ENCODE measurements around the gene SERTAD4.

SERTAD4 gene

GRCh38 chr1:210233495-210234328, 1.1 kb downstream of the SERTAD4 start:
- DNase-seq, result no peak

DNA sequence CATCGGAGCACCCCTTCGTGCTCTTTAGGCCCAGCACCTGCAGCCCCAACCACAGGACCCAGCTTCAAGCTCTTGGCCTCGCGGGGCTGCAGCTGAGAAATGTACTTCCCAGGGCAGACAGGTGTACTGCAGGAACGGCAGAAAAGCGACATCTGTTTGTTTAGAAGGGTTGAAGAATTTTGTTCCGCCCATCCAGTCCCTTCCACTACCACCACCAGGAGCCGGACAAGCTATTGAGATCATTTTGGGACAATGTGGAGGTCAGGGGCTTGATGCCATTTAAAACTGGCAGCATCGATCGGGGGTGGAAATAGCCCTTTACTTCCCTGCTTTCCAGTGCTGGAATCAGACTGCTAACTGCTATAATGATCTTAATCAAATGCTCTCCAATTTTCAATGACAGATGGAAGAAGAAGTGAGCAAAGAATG, 1.7 kb downstream of the SERTAD4 start:
- no peak for DNase-seq

DNA sequence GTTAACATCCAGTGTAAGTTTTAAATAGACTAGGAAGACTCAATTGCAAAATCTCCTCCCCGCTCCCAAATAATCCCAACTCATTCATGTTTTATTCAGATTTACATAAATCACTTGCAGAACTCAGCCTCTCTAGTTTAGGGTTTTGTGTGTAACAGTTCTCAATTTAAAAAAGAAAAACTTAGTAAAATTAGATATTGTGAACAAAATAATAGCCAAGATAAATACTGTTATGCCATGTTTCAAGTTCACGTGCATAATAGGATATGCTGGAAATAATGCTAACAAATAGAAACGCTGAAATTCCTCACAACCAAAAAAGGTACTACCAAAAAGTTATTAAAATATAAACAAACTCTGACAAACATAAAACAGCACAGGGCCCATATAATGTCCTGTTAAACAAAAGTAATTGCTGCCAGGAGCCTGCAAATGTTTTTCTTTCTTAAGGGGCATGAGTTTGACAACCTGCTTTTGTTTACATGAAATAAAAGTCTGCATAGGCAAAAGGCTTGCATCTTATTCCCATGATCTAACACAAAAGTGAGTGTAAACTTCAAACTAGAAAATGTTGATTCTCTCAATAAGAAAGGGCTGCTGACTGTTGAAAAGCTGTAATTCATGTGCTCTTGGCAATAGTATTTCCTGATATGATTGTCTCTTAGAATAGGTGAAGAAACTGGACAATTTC, 2.9 kb downstream of the SERTAD4 start:
- DNase-seq, result no peak

- no peak for DNase-seq
These were observed 3.8 kb downstream of the SERTAD4 start for GRCh38 chr1:210236386-210236839.

GRCh38 chr1:210236840-210237409, 4.3 kb downstream of the SERTAD4 start:
- no peak for DNase-seq

DNA sequence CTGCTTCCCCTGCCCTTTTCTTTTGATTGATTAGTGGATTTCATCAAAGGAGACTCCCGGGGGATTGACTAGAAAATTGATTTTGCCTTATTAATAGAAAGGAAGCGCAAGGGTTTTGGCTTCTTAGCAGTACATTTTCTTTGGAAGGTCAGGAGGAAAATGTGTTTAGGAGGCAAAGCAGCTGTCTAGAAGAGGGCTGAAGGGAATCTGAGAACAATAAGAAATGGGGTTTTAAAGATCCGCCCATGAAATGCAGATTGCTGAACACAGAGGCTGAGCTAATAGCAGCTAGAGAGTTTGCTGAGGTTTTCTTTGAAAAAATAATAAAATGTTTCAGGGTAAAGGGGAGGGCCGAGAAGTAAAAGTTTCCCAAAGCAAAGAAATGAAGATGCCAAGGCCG, 4.9 kb downstream of the SERTAD4 start:
- DNase-seq, result no peak

DNA sequence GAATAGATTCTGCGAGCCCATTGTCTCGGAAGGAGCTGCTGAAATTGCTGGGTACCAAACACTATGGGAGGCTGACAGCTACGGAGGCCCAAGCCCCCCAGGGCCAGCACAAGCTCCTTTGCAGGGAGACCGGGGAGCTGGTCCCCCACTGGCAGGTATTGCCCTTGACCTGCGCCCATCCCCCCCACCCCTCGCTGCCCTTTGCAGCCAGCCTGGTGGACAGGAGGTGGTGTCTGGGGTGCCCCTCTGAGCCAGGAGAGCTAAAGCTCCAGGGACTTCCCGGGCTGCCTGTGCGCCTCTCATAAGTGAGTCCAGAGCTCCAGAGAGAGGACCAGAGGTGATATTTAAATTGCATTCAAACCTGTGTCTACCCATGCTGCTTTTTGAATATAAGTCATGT, 5.4 kb downstream of the SERTAD4 start:
- DNase-seq, result no peak

DNA sequence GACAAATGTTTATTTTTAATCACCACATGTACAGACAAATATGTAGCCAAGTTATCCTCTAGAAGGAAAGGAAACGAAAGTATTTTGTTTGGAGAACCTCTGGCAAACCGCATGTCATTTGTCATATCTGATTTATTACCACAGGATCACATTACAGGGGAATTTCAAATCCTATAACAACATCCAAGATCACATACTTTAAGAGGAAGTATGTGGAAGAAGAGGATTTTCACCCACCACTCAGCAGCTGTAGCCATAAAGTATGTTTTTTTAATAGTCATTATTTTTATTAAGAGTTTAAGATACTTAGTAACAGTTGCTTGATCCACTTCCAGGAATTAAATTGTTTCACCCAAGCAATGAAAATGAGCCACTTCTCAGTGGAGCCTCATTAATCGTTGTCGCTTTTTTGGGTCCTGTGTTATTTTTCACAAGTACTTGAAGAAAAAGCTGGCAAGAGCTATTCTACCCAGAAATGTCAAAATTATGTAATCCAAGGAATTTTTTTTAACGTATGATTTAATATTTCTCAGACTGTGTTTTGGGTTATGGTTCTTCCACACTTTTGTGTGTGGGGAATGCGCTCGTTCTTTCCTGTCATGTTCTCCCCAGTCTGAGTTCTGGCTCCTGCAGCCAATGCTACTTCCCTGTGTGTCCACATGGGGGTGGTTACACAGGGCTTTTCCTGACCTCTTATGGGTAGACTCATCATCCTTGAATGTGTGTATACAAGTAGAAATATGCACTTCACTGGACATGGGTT, 6.9 kb downstream of the SERTAD4 start:
- DNase-seq, result no peak

DNA sequence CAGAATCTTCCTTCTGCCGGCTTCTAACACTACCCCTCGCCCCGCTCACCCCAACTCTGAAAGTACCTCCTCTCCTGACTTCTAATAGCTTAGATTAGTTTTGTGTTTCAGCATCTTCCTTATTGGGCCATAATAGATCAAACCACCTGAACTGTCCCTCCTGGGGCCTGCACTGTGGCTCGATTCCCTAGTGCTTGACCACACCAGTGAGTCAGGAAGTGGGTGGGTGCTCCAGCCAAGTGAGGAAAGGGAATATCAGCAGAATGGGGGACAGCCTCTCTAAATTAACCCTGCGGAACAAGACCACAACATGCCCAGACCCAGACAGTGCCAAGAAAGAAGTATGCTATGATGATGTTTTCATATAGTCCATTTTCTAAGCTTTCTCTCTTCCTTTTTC, 8.5 kb downstream of the SERTAD4 start:
- no peak for DNase-seq

- DNase-seq, result no peak
These were observed 12.3 kb downstream of the SERTAD4 start for GRCh38 chr1:210244746-210245367.

DNA sequence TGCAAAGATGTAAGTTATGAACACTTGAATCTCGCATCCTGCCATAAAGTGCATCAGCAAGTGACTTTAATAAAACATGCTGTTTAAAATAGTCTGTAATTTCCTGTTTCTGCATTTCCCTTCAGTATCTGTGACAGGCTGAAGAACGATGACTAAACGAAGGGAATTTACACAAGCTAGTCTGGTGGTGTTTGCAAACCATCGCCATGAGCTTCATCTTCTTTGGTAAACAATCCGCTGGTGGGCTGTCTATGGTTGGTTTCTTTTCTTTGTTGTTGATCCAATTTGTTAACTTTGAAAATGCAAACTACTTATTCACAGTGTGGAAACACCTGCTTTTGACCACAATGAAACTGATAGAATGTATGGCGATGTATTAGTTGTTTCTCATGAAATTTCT, 13.9 kb downstream of the SERTAD4 start:
- DNase-seq, result no peak

GRCh38 chr1:210248341-210248740, 15.7 kb downstream of the SERTAD4 start:
- no peak for DNase-seq

GRCh38 chr1:210250665-210250997, 18.0 kb downstream of the SERTAD4 start:
- DNase-seq, result no peak

DNA sequence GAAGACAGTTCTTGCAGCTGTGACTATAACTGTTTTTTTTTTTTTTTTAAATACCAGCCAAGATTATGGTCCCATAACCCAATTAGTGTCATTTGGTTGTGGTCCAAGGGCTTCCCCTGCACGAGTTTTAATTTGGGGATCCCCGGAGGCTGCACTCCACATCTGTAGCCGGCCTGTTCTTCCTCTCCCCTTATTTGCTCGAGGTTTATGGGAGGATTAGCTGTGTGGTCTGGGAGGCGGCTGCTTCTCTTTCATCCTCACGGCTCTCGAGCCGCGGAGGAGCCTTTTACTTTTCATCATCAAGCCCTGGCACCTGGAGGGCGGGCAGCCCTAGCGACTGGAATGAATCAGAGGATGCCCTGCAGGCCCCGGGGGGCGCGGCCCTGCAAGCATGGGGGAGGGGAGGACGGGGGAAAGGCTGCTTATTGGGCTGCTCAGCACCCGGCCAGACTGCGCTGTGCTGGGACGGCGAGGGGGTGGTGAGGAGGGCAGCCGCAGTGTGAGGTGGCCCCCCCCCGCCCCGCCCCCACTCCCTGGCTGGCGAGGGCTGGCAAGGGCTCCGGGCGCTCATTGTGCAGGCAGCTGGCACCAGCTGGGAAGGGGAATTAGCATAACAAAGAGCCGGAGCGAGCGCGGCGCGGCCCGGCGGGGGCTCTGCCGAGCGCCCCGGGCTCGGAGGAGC, 18.5 kb downstream of the SERTAD4 start:
- no peak for DNase-seq

DNA sequence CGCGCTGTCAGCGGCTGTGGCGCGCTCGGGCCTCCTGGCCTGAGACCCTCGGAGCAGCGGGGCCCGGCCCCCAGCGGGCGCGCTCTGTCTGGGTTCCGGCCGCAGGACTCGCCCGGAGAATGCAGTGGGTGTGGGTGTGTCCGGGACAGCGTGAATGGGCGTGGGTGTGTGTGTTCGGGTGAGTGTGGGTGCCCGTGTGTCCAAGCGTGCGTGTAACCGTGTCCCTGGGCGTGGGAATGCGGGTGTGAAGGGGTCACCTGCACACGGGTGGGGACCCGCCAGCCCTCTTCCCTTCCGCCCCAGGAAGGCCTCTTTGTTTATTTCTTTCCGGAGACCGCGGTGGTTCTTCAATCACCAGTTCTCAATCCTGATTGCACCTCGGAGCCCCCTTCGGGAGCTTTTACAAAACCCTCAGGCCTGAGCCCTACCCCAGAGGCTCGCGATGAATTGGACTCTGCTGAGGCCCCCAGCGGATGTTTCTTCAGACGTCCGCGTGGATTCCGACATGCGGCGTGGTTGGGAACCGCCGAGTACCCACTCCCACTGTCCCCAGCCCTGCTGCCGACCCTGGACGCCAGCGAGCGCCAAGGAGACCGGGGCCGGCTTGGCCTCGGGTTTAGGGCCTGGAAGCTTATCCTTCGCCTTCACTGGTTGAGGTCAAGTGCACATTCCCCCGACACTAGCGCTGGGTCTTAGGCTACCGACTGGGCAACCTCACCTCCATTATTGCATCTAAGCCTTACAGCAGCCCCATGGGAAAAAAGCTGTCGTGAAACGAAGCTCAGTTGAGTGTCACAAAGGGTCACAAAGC, 19.3 kb downstream of the SERTAD4 start:
- DNase-seq, result no peak

DNA sequence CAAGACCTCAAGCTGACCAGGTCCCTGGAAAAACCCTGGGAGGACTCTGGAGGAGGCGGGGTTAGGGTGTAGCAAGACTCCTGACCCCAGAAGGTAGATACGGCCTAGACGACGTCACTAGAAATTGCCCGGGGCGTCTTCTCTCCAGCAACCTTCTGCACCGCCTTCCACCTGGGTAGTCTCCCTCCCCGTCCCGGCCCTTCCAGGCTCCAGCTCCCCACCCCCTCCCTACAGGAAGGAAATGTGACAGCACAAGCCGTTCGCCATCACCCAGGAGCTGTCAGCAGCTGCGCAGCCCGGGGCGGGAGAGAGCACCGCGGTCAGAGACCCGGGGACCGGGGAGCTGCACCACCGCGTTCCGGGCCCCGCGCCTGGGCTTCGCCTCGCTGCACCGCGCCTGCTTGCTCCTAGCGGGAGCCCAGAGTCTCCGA, 20.0 kb downstream of the SERTAD4 start:
- DNase-seq, result no peak

DNA sequence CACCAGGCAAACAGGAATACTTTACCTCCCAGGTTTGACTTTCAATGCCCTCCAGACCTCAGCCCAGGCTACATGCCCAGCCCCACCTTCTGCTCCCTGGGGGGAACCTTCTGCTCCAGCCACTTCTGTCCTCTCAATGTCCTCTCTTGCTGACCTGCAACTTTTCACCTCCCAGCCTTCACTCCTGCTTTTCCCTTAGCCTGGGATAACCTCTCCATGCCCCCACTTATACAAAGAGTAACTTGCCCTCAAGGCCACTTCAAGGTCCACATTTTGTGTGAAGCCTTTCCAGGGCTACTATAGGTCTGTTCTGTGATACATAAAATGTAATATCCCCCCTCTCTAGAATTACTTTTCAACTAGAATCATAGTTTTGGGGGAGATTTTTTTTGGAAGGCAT, 21.7 kb downstream of the SERTAD4 start:
- DNase-seq, result no peak

GRCh38 chr1:210257698-210258529, 25.3 kb downstream of the SERTAD4 start:
- DNase-seq, result no peak

DNA sequence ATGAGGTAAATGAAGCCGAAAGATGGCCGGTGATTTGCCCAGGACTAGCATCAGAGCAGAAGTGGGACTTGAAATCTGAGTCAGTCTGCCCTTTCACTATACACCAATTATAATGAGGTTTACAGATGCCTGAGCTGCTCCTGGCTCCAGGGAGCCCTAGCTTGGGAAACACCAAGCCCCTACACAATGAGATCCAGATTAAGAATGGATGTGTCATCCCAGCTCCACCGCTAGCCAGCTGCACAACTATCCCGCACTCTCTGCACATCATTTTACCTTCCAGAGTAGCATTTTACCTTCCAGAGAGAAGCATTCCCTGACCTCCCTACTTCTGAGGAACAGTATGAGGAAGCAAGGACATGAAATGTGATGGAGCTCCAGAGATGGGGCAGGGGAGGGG, 27.0 kb downstream of the SERTAD4 start:
- no peak for DNase-seq

DNA sequence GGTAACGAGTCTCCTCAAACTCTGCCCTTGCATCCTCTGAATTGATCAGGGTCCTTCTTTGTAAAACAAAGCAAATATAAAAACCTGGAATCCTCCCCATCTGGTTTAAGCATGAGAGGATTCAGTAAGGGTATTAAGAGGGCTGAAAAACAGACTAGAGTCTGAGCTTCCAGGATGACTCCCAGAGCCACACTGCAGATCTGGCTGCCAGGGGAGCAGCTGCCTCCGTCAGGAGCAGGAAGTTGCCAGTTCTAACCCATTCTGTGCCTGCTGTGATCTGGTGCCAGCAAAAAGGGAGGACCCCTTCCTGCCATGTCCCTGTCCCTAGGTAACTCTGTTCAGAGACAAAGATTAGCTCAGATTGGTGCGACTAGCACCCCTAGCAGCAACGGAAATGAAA, 27.5 kb downstream of the SERTAD4 start:
- no peak for DNase-seq

Data from NK-92 treated with Interleukin-12 subunit alpha and Interleukin-12 subunit beta, amount 100 ng/mL, for 24 hours (cell line).